T-helper 2 cell (primary cell): ENCODE measurements around the gene LIMCH1.
"Not testable (repeated sequence)": the region's sequence is repeated elsewhere in the genome, so short reads cannot be mapped to it uniquely, and the experiment has no call there.

Experiments
- DNase-seq, 5 experiments: peaks; one replicate each; pipeline versions ENCODE4 v3.0.0 to v3.0.0-alpha.2; 2012 to 2022
- total RNA-seq, 2 donors: gene quantifications; one replicate each; lab custom pipeline; 2026; lab: John Stamatoyannopoulos, UW

The LIMCH1 gene
- total RNA-seq, result 0 to 0.74 reads per million in 2 donors

- no peak for DNase-seq
Measured at GRCh38 chr4:41538017-41538733, at the start of gene LIMCH1. TSS of gene LIMCH1 (plus strand) at chr4:41538157. CDS start at chr4:41605996, 67,839 bp downstream.

- DNase-seq, result not testable (repeated sequence)
Measured at GRCh38 chr4:41491081-41491576, 46.8 kb upstream of the LIMCH1 start.

GRCh38 chr4:41496977-41497376 is 41.0 kb upstream of the LIMCH1 start:
- no peak for DNase-seq

- no peak for DNase-seq
Measured at GRCh38 chr4:41498177-41498576, 39.8 kb upstream of the LIMCH1 start.

- DNase-seq, result no peak
Measured at GRCh38 chr4:41504167-41504818, 33.7 kb upstream of the LIMCH1 start.

GRCh38 chr4:41505161-41505661 is 32.7 kb upstream of the LIMCH1 start:
- no peak for DNase-seq

GRCh38 chr4:41506130-41506529 is 31.8 kb upstream of the LIMCH1 start:
- DNase-seq, result no peak

- no peak for DNase-seq
Measured at GRCh38 chr4:41507291-41507947, 30.5 kb upstream of the LIMCH1 start.

- DNase-seq, result no peak
Measured at GRCh38 chr4:41509451-41509866, 28.5 kb upstream of the LIMCH1 start.

- DNase-seq, result no peak
Measured at GRCh38 chr4:41510179-41510578, 27.8 kb upstream of the LIMCH1 start.

- no peak for DNase-seq
Measured at GRCh38 chr4:41512136-41512535, 25.8 kb upstream of the LIMCH1 start.

- DNase-seq, result no peak
Measured at GRCh38 chr4:41512596-41512995, 25.4 kb upstream of the LIMCH1 start.

- DNase-seq, result no peak
Measured at GRCh38 chr4:41514169-41514568, 23.8 kb upstream of the LIMCH1 start.

- no peak for DNase-seq
Measured at GRCh38 chr4:41514766-41515481, 23.0 kb upstream of the LIMCH1 start.

GRCh38 chr4:41517121-41517520 is 20.8 kb upstream of the LIMCH1 start:
- no peak for DNase-seq

GRCh38 chr4:41517747-41518146 is 20.2 kb upstream of the LIMCH1 start:
- DNase-seq, result no peak

- no peak for DNase-seq
Measured at GRCh38 chr4:41524425-41524824, 13.5 kb upstream of the LIMCH1 start.

GRCh38 chr4:41525129-41525528 is 12.8 kb upstream of the LIMCH1 start:
- no peak for DNase-seq

- DNase-seq, result no peak
Measured at GRCh38 chr4:41526628-41527027, 11.3 kb upstream of the LIMCH1 start.

- no peak for DNase-seq
Measured at GRCh38 chr4:41528512-41529205, 9.3 kb upstream of the LIMCH1 start.

GRCh38 chr4:41530741-41531140 is 7.2 kb upstream of the LIMCH1 start:
- no peak for DNase-seq

GRCh38 chr4:41532336-41532735 is 5.6 kb upstream of the LIMCH1 start:
- no peak for DNase-seq
